Right ventricle myocardium superior (tissue), 1 donor: ENCODE measurements around the gene KRTAP9-6. TPM values are rescaled to one million over a fixed set of nuclear protein-coding genes. Genes with fewer than 3 reads are reported as not detected.
"Not testable (repeated sequence)": the region's sequence is repeated elsewhere in the genome, so short reads cannot be mapped to it uniquely, and the experiment has no call there.

Source experiments
- ATAC-seq: fragments of 200-7000 bp; cut with Tn5 transposase; one replicate; pipeline ENCODE4 v1.9.1; 2020; ENCODE audit warnings: mild to moderate bottlenecking; ENCODE audit not compliant: poor library complexity
- DNase-seq: peaks from one replicate; pipeline ENCODE4 v3.0.0-alpha.2; 2020
- intact Hi-C: fragments of 100-400 bp; cut with DNase I; formaldehyde crosslinking; loops from one replicate; pipeline ENCODE4 v1.11.2; 2022
- total RNA-seq: library from RNA; stranded (reverse); fragmentation: NEBNext Ultra II Directional; extraction: Animal tissue kit (Norgen Biotek cat#: 25700); gene quantifications from one replicate; pipeline ENCODE4 v1.2.1, GENCODE V29; 2021
- donor health status: DM: no; HTN: yes; CAD: no; lungs with severe emphysema.

Gene KRTAP9-6
- total RNA-seq, 1 donor from 2014 or later: not detected

GRCh38 chr17:41263212-41263611, 2.0 kb upstream of the KRTAP9-6 start:
- DNase-seq: no peak
- no peak for ATAC-seq
- intact Hi-C loops: no loop called here

DNA sequence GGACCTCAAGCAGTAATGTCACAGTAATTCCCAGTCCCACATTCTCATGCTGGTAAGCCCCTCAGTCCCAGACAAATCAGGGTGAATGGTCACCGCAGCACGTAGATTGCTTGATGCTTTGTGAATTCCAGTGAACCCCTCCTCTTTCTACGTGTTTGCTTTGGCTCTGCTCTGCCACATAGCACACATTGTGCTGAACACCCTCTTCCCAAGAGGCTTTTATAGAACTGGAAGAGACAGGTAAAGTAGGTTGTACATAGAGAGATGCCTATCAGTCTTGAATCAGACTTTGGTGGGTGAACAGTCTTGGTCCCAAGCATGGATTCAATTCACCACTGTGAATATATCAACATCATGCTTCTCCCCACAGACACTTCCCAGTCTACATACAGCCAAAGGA, 579 bp upstream of the KRTAP9-6 start:
- intact Hi-C loops: no loop called here
- DNase-seq (no peak), ATAC-seq (no peak)

DNA sequence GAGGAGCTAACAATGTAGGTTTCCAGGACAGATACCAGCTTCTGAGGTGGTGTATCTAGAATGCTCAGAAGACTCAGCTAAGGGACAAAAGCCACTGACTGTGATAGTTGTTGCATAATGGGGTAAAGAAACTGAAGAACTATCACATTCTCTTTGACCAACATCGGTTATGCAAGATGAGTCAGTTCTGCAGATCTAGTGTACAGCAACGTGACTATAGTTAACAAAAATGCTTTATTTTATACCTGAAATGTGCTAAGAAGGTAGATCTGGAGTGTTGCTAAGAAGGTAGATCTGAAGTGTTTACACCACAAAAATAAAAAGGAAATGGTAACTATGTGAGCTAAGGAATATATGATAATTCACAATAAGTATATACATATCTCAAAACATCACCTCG, 2.5 kb downstream of the KRTAP9-6 start:
- DNase-seq: no peak
- intact Hi-C loops: no loop called here
- ATAC-seq: no peak

GRCh38 chr17:41271323-41271722, 6.1 kb downstream of the KRTAP9-6 start:
- intact Hi-C loops, DNase-seq, ATAC-seq: not testable (repeated sequence)

DNA sequence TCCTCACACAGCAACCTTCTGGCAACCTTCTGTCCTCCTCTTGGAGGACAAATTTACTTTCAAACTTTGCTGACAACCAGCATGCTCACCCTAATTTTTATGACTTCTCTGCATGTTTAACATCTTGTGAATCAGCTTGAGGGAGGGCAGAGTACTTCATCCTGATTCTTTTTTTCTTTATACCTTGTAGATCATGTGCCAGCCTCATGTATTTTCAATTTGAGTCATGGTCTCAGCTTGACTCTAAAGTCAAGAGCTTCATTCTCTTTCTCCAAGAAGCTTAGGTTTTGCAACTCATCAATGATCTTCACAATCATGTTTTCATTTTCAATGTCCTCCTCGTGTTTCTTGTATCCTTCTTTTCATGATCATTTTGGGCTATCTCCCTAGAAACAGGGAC, 6.7 kb downstream of the KRTAP9-6 start:
- no peak for ATAC-seq
- intact Hi-C loops: no loop called here

GRCh38 chr17:41275648-41276190, 10.5 kb downstream of the KRTAP9-6 start, which contains the start of gene KRTAP9-7:
Gene KRTAP9-7 (plus strand): TSS chr17:41275698. CDS start chr17:41275698, 0 bp downstream.
- DNase-seq: peak; percentile 30
- ATAC-seq, intact Hi-C loops: not testable (repeated sequence)

More for the DNA sequence above, 6.7 kb downstream of the KRTAP9-6 start:
- DNase-seq: no peak

DNA sequence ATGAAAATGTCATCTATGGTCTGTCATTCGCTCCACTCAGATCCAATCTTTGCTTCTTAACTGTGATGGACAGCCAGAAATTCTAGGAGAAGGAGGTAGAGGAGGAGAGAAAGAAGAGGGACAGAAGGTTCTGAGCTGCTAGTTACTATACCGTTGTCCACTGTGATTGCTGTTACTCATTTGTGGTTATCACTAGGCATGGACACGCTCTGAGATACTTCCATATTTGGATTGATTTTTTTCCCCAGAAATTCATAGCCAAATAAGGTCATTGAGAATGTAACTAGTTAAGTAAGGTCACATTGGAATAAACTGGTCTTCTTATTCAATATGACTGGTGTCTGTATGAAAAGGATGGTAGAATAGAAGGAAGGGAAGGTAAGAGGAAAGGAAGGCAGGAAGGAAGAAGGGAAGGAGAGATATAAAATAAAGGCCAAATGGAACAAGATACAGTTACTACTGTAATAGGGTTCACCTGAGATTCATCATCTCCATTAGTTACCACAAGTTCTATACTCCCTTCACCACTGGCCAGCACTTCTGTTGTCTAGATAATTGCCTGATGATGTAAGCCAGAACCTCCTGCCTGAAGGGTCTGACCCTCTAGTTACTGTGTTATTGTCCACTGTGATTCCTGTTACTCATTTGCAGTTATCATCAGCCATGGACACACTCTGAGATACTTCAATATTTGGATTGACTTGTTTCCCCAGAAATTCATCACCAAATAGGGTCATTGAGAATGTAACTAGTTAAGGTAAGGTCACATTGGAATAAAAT, 13.2 kb downstream of the KRTAP9-6 start:
- no peak for ATAC-seq
- no peak for DNase-seq
- intact Hi-C loops: no loop called here

GRCh38 chr17:41284043-41284442, 18.9 kb downstream of the KRTAP9-6 start:
- intact Hi-C loops: no loop called here
- DNase-seq (no peak), ATAC-seq (no peak)

DNA sequence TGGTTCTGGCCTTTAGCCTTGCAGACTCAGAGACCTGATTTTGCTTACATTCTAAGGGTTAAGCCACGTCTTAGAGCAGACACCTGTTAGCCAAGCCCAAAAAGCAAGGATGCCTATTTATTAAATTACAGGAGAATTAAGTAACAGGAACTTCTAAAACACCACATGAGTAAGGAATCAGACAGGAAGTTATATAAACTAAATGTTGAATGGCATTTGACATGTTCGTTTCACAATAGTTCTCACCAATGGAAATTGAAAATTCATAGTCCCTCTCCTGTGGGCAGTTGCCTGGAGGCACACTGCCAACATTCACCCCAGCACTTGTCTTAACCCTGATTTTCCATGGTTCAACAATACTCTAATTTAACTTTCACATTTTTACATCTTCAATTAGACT, 19.4 kb downstream of the KRTAP9-6 start:
- intact Hi-C loops: no loop called here
- DNase-seq (no peak), ATAC-seq (no peak)

GRCh38 chr17:41287050-41287449, 21.9 kb downstream of the KRTAP9-6 start:
- intact Hi-C loops: no loop called here
- ATAC-seq: no peak
- no peak for DNase-seq

- intact Hi-C loops: no loop called here
- no peak for DNase-seq
- no peak for ATAC-seq
Measured at GRCh38 chr17:41294016-41294415, 28.8 kb downstream of the KRTAP9-6 start.

- ATAC-seq: no peak
Measured at GRCh38 chr17:41296846-41297245, 31.7 kb downstream of the KRTAP9-6 start.

DNA sequence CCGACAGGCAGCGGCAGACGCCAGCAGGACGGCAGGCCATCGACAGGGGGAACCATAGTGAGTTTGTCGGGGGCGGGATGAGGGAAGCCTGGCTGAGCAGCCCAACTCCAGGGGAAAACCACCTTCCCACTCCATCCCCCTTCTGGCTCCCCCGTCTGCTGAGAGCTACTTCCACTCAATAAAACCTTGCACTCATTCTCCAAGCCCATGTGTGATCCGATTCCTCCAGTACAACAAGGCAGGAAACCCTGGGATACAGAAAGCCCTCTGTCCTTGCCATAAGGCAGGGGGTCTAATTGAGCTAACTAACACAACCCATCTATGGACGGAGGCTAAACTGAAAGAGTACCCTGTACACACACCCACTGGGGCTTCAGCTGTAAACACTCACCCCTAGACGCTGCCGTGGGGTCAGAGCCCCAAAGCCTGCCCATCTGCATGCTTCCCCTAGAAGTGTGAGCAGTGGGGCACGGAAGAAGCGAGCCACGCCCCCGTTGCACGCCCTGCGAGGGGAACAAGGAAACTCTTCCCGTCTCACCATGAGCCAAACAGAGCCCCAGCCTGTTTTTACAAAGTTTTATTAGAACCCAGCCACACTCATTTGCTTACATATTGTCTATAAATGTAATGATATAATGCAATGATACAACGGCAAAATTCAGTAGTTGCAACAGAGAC, 33.4 kb downstream of the KRTAP9-6 start:
- intact Hi-C loops: no loop called here
- no peak for ATAC-seq
- no peak for DNase-seq

More at GRCh38 chr17:41296846-41297245, 31.7 kb downstream of the KRTAP9-6 start:
- DNase-seq: no peak
- intact Hi-C loops: no loop called here

DNA sequence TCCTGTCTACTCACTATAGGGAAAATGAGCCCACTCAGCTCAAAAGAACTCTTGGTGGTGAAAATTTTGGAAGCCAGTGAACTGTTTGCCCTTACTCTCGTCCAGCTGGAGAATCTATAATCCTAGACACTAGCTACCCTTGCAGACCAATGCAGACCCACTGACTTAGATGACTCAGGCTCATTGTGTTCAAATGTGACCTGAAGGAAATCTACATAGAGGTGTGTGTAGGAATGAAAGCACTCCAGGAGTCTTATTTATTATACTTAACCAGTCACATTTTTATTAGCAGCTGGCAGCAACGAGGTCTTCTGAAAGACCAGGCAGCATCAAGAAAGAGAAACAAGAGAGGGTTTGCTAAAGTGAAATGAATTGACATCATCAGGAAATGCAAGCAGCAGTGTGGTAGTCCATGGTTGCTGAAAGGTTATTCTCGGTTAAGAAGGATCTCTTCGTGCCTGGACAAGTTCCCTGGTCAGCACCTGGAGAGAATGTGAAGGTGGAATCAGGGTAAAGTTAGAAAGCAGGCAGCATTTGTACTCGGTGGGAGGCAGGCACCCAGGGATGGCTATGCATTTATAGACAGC, 36.1 kb downstream of the KRTAP9-6 start:
- DNase-seq (no peak), ATAC-seq (no peak)
- intact Hi-C loops: no loop called here

DNA sequence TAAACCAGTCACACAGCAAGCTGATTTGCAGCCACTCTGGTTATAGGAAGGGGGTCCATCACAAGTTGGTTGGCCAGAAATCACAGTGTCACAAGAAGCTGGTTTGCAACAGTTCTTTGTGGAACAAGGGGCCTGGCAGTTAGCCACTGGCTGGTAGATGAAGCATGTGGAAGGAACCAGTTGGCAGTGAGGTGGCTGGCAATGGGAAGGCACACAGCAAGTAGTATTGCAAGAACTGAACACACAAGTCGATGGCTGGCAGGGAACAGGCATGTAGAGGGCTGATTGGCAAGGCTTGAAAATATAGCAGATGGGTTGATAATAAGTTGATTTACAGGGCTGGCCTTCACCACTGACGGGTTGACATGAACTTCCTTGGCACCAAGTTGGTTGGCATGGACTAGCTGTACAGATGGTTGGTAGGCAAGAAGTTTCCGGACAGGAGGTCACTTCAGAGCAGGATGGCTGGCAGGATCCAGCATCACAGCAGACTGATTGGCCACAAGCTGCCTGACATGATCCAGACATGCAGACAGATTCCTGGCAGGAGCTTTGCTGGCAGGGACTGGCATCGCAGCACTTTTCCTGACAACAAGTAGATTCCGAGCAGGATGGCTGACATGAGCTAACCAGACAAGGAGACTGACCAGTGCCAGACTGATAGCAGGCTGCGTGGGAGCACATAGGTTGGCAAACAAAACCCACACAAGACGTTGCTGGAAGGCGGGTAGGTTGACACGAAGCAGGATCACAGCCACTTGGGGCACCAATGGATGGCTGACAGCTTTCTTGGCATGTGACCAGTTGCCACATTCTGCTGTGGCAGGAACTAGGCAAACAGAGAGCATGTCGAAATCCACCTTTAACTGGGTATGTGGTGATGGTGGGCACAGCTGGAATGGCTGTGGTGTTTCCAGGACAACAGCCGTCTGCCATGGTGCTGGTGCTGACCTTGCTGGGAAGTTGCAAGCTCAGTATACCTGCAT, 37.0 kb downstream of the KRTAP9-6 start, which contains the start of gene KRTAP29-1:
Gene KRTAP29-1, minus strand, starts transcription at position 936 of the 986 bp plus-strand sequence. Its CDS starts 0 bp downstream, at position 936.
- intact Hi-C loops: no loop called here
- ATAC-seq (peak; percentile 94), DNase-seq (peak; percentile 61)

DNA sequence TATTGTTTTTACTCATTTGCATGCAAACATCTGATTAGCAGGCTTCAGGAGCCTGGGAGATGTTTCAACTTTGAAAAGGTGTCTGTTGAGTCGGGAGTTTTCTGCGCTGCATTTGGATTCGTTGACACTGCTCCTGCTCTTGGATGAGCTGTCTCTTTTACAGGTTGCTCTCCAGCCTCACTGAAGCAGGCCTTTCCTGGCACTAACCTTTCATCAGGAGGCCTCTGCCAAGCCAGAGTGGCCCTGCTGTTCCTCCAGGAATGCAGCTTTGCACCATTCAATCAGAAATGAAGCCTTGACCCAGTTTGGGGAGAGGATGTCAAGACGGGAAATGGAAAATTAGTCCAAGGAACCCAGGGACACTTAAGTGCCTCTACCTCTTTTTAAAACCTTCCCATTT, 37.8 kb downstream of the KRTAP9-6 start:
- intact Hi-C loops: no loop called here
- ATAC-seq: no peak
- no peak for DNase-seq

DNA sequence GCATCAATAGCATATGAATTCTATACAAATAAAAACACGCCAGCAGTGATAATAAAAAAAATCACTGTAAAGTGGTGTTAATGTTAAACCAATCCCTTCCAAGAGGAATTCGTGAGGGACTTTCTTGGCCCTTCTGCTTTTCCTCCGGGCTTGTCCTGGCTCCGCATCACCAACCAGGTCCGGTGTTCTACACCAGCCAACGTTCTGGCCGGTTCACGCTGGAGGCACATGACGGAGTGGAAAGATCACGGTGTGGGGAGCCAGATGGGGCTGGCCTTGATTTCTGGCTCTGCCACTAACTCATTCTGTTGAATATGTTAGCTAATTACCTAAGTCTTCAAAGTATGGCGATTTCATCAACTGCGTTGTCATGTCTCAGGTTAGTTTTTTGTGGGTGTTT, 38.9 kb downstream of the KRTAP9-6 start:
- intact Hi-C loops: no loop called here
- ATAC-seq: no peak

DNA sequence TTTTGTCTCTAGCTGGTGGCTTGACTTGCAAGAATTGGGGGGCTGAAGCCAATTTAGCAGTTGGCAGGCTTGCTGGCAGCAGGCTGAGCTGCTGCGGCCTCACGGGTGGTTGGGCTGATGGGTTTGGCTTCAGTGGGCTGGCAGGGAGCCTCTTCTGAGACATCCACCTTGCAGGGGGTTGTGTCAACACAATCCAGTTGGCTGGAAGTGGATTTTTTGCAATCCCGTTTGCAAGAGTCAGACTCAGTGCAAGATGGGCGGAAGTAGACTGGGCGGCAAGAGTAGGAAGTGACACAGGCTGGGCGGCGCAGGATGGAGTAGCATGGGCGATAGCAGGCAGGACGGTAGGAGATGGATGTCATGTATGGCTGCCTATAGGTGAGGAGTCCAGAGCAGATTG, 42.5 kb downstream of the KRTAP9-6 start:
- peak; percentile 58 for DNase-seq
- intact Hi-C loops: no loop called here
- no peak for ATAC-seq

More for the DNA sequence above, 38.9 kb downstream of the KRTAP9-6 start:
- no peak for DNase-seq
